Caco-2 (cell line): ENCODE measurements around the gene RSPO1. TPM values are rescaled to one million over a fixed set of nuclear protein-coding genes. Genes with fewer than 3 reads are reported as not detected.

ENCODE experiments used
- BruUV-seq: library from RNA; stranded (reverse); fragments of 400-500 nt; replicated peaks from 2 replicates; lab custom pipeline; 2021; lab: Mats Ljungman, UMichigan
- CTCF ChIA-PET: fragments of 300-600 bp; sonication (Branson Sonifier 250); formaldehyde crosslinking; loops from one replicate; lab custom pipeline; 2022; ENCODE audit warnings: antibody characterized with exemption; lab: Charles Lee
- POLR2A ChIA-PET: fragments of 300-600 bp; sonication (Branson Sonifier 250); formaldehyde crosslinking; loops from one replicate; lab custom pipeline; 2022; ENCODE audit warnings: antibody characterized with exemption; lab: Charles Lee
- DNase-seq, 2 experiments: peaks; one replicate each; pipeline versions ENCODE4 v3.0.0 to v3.0.0-alpha.2; 2020 to 2022
- H3K27me3 ChIP-seq: replicated peaks from 2 replicates; pipeline ENCODE4 v1.6.0; 2011; ENCODE audit warnings: low read length; ENCODE audit not compliant: control insufficient read depth, insufficient read depth
- H3K36me3 ChIP-seq: 2 replicates; pipeline ENCODE4 v1.5.1; 2011; ENCODE audit warnings: low read length; ENCODE audit not compliant: control insufficient read depth, insufficient read depth
- H3K4me1 ChIP-seq: fragments of 250-450 bp; sonication (Bioruptor Pico); 2 replicates; pipeline ENCODE4 v1.5.1; 2020; ENCODE audit warnings: mild to moderate bottlenecking
- H3K4me3 ChIP-seq: 2 replicates; pipeline ENCODE4 v1.5.1; 2011; ENCODE audit warnings: low read depth, mild to moderate bottlenecking, control low read depth, low read length
- H3K9me3 ChIP-seq: fragments of 250-450 bp; sonication (Bioruptor Pico); 2 replicates; pipeline ENCODE4 v1.5.1; 2020; ENCODE audit warnings: mild to moderate bottlenecking, moderate library complexity
- H3K27ac Mint-ChIP-seq: one replicate; pipeline ENCODE4 v1.8.0; 2022; ENCODE audit warnings: mixed read lengths; ENCODE audit not compliant: unreplicated experiment
- H3K27me3 Mint-ChIP-seq: one replicate; pipeline ENCODE4 v1.8.0; 2022; ENCODE audit warnings: mixed read lengths; ENCODE audit not compliant: insufficient read depth, unreplicated experiment
- H3K36me3 Mint-ChIP-seq: one replicate; pipeline ENCODE4 v1.8.0; 2022; ENCODE audit warnings: mild to moderate bottlenecking, mixed read lengths; ENCODE audit not compliant: insufficient read depth, unreplicated experiment
- H3K4me1 Mint-ChIP-seq: one replicate; pipeline ENCODE4 v1.8.0; 2022; ENCODE audit warnings: low read depth, mixed read lengths; ENCODE audit not compliant: unreplicated experiment
- H3K4me3 Mint-ChIP-seq: one replicate; pipeline ENCODE4 v1.8.0; 2022; ENCODE audit warnings: mild to moderate bottlenecking, moderate library complexity, mixed read lengths; ENCODE audit not compliant: unreplicated experiment
- H3K9me3 Mint-ChIP-seq: one replicate; pipeline ENCODE4 v1.8.0; 2022; ENCODE audit warnings: mixed read lengths; ENCODE audit not compliant: unreplicated experiment
- intact Hi-C: fragments of 100-400 bp; cut with micrococcal nuclease; formaldehyde crosslinking; loops from one replicate; pipeline ENCODE4 v1.10.0; 2022; ENCODE audit not compliant: unreplicated experiment
- total RNA-seq: library from RNA; stranded (reverse); gene quantifications from 2 replicates; pipeline ENCODE4 v1.2.3, GENCODE V29; 2022
- TF ChIP-seq, protein P1 (sequence below), 2 experiments: fragments of 200-600 bp in 1 of 2; IDR thresholded peaks; 1 replicate in 1 of 2; 2 replicates in 1 of 2; pipeline versions ENCODE4 v1.5.1 to v1.8.0; 2011 to 2022; ENCODE audit warnings: antibody characterized with exemption in 1 of 2, control low read depth in 1 of 2, inconsistent platforms in 1 of 2, low read depth in 1 of 2, low read length in 1 of 2, mild to moderate bottlenecking in 1 of 2, moderate library complexity in 1 of 2; ENCODE audit not compliant: insufficient read depth in 1 of 2, severe bottlenecking in 1 of 2, unreplicated experiment in 1 of 2

Gene RSPO1
- total RNA-seq, 1 experiment from 2014 or later, result not detected

DNA sequence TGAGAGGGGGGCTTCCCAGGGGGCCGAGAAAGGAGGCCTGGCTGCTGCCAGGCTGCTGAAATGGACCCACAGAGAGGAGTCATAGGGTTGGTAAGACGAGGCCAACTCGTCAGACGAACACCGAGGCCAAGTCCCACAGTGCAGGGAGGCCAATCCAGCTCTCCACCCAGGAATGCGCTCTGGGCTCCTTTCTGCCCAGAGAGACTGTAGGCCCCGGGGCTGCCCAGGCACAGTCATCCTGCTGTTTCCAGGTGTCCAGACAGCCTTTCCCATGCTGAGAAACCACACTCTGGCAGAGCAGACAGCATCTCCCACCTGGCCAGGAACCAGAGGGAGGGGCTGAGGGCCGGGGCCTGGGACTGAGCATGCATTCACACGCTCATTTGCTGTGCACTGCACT, 26.7 kb upstream of the RSPO1 start:
- ChIA-PET POLR2A (no interaction called here), CTCF (no interaction called here)
- TF ChIP-seq, protein P1, sequence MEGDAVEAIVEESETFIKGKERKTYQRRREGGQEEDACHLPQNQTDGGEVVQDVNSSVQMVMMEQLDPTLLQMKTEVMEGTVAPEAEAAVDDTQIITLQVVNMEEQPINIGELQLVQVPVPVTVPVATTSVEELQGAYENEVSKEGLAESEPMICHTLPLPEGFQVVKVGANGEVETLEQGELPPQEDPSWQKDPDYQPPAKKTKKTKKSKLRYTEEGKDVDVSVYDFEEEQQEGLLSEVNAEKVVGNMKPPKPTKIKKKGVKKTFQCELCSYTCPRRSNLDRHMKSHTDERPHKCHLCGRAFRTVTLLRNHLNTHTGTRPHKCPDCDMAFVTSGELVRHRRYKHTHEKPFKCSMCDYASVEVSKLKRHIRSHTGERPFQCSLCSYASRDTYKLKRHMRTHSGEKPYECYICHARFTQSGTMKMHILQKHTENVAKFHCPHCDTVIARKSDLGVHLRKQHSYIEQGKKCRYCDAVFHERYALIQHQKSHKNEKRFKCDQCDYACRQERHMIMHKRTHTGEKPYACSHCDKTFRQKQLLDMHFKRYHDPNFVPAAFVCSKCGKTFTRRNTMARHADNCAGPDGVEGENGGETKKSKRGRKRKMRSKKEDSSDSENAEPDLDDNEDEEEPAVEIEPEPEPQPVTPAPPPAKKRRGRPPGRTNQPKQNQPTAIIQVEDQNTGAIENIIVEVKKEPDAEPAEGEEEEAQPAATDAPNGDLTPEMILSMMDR (IDR thresholded peaks at IDR 0.05; ENCODE audit: insufficient read depth in 1 of 2, low read depth in 1 of 2, low read length in 1 of 2, severe bottlenecking in 1 of 2, unreplicated experiment in 1 of 2), result no peak
- Mint-ChIP-seq H3K27ac (no peak overlapping the region), H3K36me3 (no peaks in the 10 kb centered on the region), H3K4me3 (no peak overlapping the region), H3K9me3 (no peaks in the 10 kb centered on the region), H3K4me1 (no peaks in the 10 kb centered on the region), H3K27me3 (no peaks in the 10 kb centered on the region)
- H3K27me3 ChIP-seq, result no peaks in the 10 kb centered on the region
- DNase-seq, result no peak
- no peaks in the 10 kb centered on the region for H3K9me3 ChIP-seq
- no TSS peak for BruUV-seq
- no peaks in the 10 kb centered on the region for H3K36me3 ChIP-seq
- intact Hi-C loops, result no loop called here
- H3K4me1 ChIP-seq, result peaks cover 6% of the 10 kb centered on the region
- no peak overlapping the region for H3K4me3 ChIP-seq

DNA sequence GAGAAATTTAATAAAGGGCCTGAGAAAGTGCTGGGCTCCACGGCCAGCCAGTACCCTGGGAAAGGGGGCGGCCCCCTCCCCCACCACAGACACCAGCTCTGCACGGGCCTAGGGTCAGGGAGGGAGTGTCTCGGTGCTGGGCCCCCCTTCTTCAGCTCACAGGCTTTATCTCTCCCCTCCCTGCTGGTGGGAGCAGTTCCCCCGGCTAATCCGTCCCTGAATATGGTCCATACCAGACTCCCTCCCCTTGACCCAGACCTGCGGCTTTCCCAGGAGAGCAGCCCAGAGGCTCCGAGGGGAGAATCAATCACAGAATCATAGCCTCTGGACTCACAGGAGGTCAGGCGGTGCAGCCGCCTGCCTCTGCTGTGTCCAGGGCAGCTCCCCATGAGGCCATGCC, 26.0 kb upstream of the RSPO1 start:
- H3K4me3 ChIP-seq, result no peak overlapping the region
- H3K4me1 Mint-ChIP-seq, result no peaks in the 10 kb centered on the region
- peaks cover 6% of the 10 kb centered on the region for H3K4me1 ChIP-seq
- H3K9me3 ChIP-seq, result no peaks in the 10 kb centered on the region
- no peak overlapping the region for H3K27ac Mint-ChIP-seq
- BruUV-seq, result no TSS peak
- DNase-seq, result no peak
- no peaks in the 10 kb centered on the region for H3K36me3 Mint-ChIP-seq
- TF ChIP-seq, protein P1 (IDR thresholded peaks at IDR 0.05; ENCODE audit: insufficient read depth in 1 of 2, low read depth in 1 of 2, low read length in 1 of 2, severe bottlenecking in 1 of 2, unreplicated experiment in 1 of 2), result no peak
- ChIA-PET POLR2A (no interaction called here), CTCF (no interaction called here)
- no peaks in the 10 kb centered on the region for H3K27me3 Mint-ChIP-seq
- intact Hi-C loops, result no loop called here
- no peaks in the 10 kb centered on the region for H3K9me3 Mint-ChIP-seq
- no peaks in the 10 kb centered on the region for H3K36me3 ChIP-seq
- H3K4me3 Mint-ChIP-seq, result no peak overlapping the region
- no peaks in the 10 kb centered on the region for H3K27me3 ChIP-seq

DNA sequence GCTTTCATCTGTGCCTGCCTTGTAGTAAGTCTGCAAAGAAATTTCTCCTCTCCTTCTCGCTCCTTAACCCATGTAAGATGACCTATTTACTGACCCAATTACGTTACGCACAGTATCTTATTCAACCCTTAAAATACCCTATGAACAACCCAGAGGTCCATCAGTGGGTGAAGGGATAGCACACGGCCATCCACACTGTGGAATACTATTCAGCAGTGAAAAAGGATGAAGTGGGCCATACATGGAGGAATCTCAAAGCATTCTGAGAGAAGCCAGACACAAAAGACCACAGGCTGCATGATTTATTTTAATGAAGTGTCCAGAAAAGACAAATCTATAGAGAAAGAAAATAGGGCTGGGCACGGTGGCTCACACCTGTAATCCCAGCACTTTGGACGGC, 23.8 kb upstream of the RSPO1 start:
- CTCF ChIA-PET, result no interaction called here
- Histone ChIP-seq H3K4me1 (peaks cover 6% of the 10 kb centered on the region), H3K9me3 (no peaks in the 10 kb centered on the region), H3K36me3 (no peaks in the 10 kb centered on the region), H3K27me3 (no peaks in the 10 kb centered on the region), H3K4me3 (no peak overlapping the region)
- H3K4me1 Mint-ChIP-seq, result no peaks in the 10 kb centered on the region
- H3K27me3 Mint-ChIP-seq, result no peaks in the 10 kb centered on the region
- BruUV-seq, result no TSS peak
- DNase-seq, result no peak
- no peak overlapping the region for H3K27ac Mint-ChIP-seq
- POLR2A ChIA-PET, result no interaction called here
- H3K36me3 Mint-ChIP-seq, result no peaks in the 10 kb centered on the region
- TF ChIP-seq, protein P1 (IDR thresholded peaks at IDR 0.05; ENCODE audit: insufficient read depth in 1 of 2, low read depth in 1 of 2, low read length in 1 of 2, severe bottlenecking in 1 of 2, unreplicated experiment in 1 of 2), result no peak
- H3K4me3 Mint-ChIP-seq, result no peak overlapping the region
- no peaks in the 10 kb centered on the region for H3K9me3 Mint-ChIP-seq
- intact Hi-C loops, result no loop called here
